GM19025 (cell line): ENCODE data around the gene MED13L.
"Not testable (repeated sequence)": the region's sequence is repeated elsewhere in the genome, so short reads cannot be mapped to it uniquely, and the experiment has no call there.

Experiments
- ATAC-seq: cut with Tn5 transposase; IDR thresholded peaks from one replicate; pipeline ENCODE4 v1.9.1; 2021; ENCODE audit warnings: mild to moderate bottlenecking, low read depth, moderate library complexity; ENCODE audit not compliant: unreplicated experiment

Gene MED13L

GRCh38 chr12:116137318-116137717 is 140.2 kb downstream of the MED13L start:
- ATAC-seq = no peak

GRCh38 chr12:116136340-116136739 is 141.2 kb downstream of the MED13L start:
- ATAC-seq = no peak

DNA sequence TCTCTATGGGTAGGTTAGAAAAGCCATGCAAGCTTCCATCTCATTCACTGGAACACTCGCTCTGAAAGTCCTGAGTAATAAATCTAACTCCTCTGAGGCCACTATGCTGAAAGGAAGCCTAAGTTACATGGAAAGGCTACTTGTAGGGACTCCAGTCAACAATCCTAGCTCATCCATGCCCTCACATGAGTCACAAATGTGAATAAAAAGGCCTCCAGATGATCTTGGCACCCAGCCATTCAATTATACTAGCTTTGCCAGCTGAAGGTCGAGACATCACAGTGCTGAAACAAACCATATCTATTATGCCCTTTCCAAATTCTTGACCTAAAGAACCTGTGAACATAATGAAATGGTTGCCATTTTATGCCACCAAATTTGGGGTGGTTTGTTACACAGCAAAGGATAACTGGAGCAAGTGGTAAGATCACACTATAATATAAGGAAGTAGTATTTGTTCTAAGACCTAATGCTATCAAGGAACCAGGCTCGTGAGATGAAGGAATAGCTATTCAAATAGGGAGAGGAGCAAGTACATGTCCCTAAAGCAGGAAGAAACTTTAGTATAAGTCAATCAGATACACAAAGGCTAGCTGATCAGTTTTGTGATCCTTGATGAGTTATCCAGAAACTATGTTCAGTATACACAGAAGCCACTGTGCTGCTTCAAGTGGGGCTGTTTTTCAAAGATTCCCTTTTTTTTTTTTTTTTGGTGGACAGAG is 142.1 kb downstream of the MED13L start:
- ATAC-seq = no peak

GRCh38 chr12:116133636-116134214 is 143.8 kb downstream of the MED13L start:
- ATAC-seq = no peak

GRCh38 chr12:116133149-116133548 is 144.3 kb downstream of the MED13L start:
- no peak for ATAC-seq

- ATAC-seq = not testable (repeated sequence)
Measured at GRCh38 chr12:116131987-116132386, 145.5 kb downstream of the MED13L start.

DNA sequence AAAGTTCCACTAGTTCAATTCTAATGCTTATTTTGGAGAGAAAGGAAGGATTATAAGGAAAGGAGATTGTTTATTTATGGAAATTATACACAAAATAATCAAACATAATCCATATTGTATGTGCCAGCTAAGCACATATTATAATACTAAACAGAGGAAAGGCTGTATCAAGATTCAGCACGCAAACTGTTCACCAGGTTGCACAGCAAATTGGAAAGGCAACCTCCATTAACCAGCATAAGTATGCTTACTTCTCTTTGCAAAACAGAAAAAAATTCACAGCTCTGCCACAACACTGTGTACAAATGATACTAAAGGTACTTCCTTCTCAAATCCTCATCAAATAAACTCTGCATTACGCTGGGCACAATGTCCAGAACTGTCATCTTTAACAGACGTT is 146.3 kb downstream of the MED13L start:
- ATAC-seq = no peak

DNA sequence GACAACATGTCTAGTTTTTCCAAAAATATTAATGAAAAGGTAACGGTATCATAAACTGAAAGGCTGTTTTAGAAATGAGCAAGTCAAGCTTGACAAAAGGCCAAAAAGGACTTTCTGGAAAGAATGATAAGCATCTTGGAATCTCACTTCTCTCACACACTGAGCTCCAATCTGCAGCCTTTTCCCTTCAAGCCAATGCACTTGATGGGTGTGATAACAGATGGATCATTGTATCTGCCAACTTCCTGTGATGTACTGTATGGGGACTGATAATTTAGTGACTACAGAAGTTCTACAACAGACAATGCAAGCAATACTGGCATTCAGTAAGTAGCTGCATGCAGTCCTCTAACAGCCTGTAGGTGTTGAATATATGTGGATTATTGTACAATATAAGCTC is 147.1 kb downstream of the MED13L start:
- no peak for ATAC-seq

GRCh38 chr12:116128779-116129178 is 148.7 kb downstream of the MED13L start:
- ATAC-seq = no peak

DNA sequence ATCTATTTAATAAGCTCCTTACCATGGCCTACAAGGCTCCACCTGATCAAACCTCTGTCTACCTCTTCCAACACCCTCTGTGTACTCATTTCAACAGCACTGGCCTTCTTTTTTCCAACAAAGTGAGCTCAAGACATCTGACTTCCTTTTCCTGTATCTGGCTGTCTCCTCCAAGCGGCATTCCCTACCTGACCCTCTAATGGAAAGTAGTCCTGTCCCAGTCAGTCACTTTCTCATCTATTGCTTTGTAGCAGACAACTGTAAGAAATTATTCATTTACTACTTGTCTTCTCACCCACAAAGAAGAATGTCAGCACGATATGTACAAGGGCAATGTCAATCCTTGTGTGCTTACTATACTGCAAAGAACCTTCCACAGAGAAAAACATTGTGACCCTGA is 149.6 kb downstream of the MED13L start:
- no peak for ATAC-seq

DNA sequence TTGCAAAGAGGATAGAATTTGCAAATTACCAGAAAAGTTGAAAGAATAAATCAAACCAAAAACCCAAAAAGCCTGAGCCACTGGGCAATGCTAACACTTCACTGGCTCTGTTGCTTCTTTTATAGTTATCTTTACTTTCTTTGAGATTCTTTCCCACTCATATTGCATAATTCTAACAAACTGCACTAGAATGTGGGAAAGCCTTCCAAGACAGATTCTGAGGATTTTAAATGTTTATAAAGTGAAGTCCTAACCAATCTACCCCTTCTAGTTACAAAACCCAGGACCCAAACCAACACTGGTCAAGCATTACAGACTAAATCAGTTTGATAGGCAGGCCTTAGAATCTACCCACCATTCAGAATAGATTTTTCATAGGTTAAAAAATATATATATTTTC is 150.9 kb downstream of the MED13L start:
- no peak for ATAC-seq

- no peak for ATAC-seq
Measured at GRCh38 chr12:116125956-116126566, 151.4 kb downstream of the MED13L start.

DNA sequence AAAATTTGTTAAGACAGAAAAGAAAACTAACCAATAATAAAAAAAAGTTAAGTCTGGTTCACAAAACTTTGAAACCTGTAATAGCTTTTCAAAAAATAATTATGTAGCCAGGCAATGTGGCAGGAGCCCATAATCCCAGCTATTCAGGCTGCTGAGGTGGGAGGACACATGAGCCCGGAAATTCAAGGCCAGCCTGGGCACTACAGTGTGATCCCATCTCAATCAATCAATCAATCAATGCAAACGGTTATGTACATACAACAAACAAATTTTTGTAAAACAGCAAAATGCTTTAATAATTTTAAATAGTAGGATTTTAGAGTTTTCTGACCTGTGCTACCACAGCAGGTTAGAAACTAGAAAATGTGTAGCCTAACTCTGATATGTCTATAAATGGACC is 152.4 kb downstream of the MED13L start:
- ATAC-seq = no peak

- no peak for ATAC-seq
Measured at GRCh38 chr12:116123451-116124258, 153.8 kb downstream of the MED13L start.

- ATAC-seq = no peak
Measured at GRCh38 chr12:116122628-116123027, 154.9 kb downstream of the MED13L start.

- no peak for ATAC-seq
Measured at GRCh38 chr12:116121453-116121871, 156.0 kb downstream of the MED13L start.

- ATAC-seq = no peak
Measured at GRCh38 chr12:116116650-116117424, 160.7 kb downstream of the MED13L start.

DNA sequence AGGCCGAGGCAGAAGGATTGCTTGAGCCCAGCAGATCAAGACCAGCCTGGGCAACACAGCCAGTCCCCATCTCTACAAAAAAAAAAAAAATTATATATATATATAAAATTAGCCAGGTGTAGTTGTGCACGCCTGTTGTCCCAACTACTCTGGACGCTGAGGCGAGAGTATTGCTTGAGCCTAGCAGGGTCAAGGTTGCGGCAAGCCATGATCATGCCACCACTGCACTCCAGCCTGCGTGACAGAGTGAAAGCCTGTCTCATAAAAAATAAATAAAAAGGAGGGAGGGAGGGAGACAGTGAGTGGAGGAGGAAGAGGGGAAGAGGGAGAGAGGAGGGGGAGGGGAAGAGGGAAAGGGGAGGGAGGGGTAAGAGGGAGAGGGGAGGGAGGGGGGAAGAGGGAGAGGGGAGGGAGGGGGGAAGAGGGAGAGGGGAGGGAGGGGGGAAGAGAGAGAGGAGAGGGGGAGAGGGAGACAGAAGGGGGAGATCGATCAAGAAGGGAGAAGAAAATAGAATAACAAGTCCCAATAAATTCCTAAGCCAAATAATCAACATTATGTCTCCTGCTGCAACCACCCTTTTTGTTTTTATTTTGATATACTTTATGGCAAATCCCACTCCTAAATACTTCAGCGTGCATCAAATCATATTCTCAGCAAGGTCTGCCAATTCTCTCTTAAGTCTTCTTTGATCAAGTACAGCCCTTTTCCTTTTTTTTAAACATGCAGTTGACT is 163.9 kb downstream of the MED13L start:
- ATAC-seq = no peak

- ATAC-seq = no peak
Measured at GRCh38 chr12:116106870-116107269, 170.6 kb downstream of the MED13L start.
